ENCODE results near the gene TTC34. TPM values are rescaled to one million over a fixed set of nuclear protein-coding genes. Genes with fewer than 3 reads are reported as not detected.

Gene TTC34
- total RNA-seq, 1 donor from 2014 or later = 1.4 TPM

DNA sequence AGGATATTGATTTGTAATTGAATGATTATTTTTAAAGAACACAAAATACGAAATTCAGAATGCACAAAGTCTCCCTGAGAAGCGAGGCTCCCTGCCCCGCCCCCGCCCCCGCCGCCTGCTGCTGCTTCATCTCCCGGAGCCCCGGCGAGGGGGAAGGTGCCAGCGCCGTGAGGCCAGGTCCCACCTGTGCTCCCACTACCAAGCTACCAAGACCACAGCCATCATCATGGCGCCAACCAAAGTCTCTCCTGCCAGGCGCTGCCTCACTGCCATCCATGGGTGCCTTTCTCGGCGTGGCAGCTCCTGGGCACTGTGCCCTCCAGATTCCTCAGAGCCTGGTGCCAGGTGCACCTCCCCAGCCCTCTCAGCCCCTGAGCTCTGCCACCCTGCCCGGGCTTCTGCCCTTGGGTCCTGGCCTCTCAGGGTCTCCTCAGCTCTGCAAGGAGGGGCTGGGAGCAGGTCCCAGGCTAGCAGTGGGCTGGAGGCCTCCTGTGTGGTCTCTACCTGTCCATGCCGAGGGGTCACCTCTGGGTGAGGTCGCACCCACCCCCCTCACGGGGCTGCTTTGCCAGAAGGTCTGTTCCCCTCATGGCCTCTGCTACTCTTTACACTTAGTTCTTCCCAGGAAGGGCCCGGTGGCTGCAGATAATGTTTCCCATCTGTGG, 29.4 kb upstream of the TTC34 start:
- no peak for ATAC-seq
- intact Hi-C loops (cut with DNase I) = loop anchor here (5.0 kb wide), 1 partner anchor 1796 kb away; no protein-coding TSS in a partner anchor

DNA sequence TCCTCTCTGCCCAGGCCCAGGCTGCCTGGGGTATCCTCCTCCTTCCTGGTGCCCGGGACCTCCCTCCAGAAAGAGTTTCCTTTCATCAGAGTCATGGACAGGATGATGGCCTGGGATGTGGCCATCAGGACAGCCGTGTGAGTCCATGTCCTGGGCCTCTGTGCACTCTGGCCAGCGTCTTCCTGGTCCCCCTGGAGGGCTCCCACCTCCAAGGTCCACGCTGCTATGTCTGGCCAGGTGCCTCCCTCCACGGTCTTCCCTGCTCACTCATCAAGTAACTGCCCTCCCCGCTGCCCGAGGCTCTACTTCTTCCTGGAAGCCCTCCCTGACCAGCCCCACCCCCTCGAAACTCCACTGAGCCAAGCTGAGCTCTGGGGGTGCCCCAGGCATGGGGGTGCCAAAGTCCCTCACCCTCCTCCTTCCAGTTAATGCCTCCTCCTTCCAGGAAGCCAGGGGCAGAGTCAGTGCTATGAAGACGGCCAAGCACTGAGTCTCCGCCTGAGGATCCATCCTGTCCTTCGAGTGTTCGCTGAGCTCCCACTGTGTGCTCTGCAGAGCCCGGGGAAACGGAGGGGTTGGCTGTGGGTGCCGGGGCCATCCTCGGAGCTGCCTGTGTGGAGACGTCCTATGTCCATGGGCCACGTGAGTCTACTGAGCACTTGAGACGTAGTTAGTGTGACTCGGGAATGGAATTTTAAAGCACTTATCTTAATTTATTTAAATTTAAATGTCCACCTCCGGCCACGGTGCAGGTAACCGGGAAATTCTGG, 28.5 kb upstream of the TTC34 start:
- no peak for ATAC-seq
- intact Hi-C loops (cut with DNase I) = loop anchor here (5.0 to 10.0 kb wide), 2 partner anchors 585 to 1797 kb away; no protein-coding TSS in a partner anchor
- DNase-seq (ENCODE audit: low spot score) = no peak

More for the DNA sequence above, 29.4 kb upstream of the TTC34 start:
- DNase-seq (ENCODE audit: low spot score) = no peak

DNA sequence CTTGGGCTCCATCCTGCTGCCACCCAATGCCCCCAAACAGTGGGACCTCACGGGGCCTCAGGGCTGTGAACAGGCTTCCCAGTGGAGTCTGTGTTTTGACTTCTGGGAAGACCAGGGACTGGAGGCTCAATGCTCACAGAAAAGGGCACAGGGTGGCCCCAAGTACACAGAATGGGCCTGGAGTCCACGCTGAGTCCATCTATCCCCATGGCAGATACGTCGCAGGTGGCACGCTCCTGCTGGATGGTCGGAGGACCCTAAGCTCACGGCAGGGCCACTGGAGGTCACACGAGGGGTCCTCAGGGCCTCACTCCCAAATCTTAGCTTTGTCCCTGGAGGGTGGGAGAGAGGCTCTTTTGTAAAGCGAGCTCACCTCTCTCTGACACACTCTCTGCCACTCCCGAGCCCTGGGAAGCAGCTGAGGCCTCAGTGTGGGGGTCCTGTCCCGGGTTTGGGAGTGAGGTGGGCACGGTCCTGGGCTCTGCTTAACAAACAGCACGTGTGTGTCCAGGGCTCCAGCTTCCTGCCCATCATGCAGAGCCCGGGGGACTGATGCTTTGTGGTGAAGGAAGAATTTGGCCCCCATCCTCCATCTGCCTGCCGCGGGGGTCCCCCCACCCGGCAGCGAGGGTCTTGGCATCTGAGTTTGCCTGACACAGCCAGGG, 27.2 kb upstream of the TTC34 start:
- DNase-seq (ENCODE audit: low spot score) = no peak
- intact Hi-C loops (cut with DNase I) = loop anchor here (10.0 kb wide), 1 partner anchor 586 kb away; no protein-coding TSS in a partner anchor
- ATAC-seq = no peak

DNA sequence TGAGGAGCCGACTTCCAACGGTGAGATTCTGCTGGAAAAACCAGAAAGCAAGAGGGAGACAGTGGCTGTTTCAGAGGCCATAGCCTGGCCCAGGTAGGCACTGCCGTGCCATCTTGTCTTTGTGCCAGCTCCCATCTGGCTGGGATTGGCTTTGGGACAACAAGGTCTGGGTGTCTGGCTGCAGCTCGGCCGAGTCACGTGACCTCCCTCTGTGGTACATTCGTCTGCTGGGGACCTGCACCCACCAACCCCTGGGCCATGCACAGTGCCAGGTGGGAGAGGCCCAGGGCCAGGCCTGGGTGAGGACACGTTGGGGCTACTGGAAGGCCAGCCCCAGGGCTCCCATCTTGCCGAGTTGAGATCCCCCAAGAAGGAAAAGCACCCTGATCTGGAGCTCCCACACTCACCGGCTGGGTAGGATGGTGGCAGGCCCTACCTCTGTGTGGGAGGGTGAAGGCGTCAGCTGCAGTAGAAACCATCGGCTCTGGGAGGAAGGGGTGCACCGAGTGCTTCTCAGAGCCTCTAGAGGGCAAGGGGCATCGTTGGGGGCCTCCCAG, 25.3 kb upstream of the TTC34 start:
- DNase-seq (ENCODE audit: low spot score) = no peak
- intact Hi-C loops (cut with DNase I) = loop anchor here (10.0 kb wide), 1 partner anchor 588 kb away; no protein-coding TSS in a partner anchor
- ATAC-seq = no peak

DNA sequence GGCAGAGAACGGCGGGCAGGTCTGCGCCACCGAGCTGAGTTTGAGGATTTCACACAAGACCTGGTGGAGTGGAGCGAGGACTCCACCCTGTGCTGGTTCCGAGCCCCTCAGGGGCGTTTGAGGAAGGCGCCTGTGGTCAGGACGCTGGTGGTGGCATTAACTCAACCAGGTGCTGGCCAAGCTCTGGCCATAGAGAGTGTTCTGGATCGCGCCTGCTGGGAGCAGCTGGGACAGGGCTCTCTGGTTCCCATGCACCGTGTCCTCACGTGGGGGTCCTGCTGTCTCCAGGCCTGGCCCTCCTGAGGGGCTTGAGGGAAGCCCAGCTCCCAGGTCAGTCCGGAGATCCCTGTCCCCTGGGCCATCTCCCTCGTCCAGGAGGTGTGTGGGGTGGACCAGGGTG, 24.8 kb upstream of the TTC34 start:
- intact Hi-C loops (cut with DNase I) = loop anchor here (10.0 kb wide), 1 partner anchor 588 kb away; no protein-coding TSS in a partner anchor
- DNase-seq (ENCODE audit: low spot score) (no peak), ATAC-seq (no peak)

DNA sequence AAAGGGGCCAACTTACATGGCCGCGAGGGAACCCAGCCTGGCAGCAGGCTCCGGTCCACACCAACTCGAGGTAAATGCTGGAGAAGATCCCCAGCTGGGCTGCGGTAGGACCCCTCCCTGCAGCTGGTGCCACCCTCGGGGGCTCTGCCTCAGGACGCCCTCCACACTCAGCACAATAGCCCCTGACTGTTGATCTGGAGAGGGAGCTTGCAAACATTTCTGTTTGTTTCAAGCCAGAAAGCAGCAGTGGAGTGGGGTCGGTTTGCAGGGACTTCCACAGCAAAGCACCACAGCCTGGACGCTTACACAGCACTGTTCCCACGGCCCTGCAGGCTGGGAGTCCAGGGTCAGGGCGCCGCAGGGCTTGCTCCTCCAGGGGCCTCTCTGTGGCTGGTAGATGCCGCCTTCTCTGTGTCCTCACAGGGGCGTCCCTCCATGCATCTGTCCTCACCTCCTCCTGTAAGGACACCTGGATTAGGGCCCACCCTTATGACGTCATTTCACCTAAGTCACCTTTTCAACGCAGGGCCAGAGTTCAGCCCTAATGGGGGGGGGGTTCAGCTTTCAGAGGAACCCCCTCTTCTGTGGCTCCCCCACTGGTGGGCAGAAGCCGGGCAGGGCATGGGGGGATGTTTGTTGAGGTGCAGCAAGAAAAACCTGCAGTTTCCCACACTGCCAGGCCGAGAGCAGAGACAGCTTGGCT, 24.1 kb upstream of the TTC34 start:
- DNase-seq (ENCODE audit: low spot score) (no peak), ATAC-seq (no peak)
- intact Hi-C loops (cut with DNase I) = loop anchor here (10.0 kb wide), 1 partner anchor 589 kb away; no protein-coding TSS in a partner anchor

DNA sequence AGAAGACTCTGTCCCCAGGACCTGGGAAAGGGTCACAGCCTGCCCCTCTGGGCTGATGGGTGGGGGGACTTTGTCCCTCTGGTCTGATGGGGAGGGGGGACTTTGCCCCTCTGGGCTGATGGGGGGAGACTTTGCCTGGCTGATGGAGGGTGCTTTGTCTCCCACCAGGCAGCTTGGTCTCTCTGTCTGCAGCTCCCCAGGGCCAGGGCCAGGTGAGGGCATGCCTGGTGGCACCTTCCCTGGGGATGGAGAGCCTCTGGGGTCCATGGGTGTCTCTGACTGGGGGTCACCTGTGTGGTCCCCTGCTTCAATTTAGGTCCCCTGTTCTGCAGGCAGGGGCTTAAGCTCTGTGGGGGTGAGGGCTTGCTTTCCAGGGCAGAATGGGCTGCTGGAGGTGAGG, 23.5 kb upstream of the TTC34 start:
- ATAC-seq = no peak
- DNase-seq (ENCODE audit: low spot score) = no peak
- intact Hi-C loops (cut with DNase I) = loop anchor here (10.0 kb wide), 1 partner anchor 590 kb away; no protein-coding TSS in a partner anchor

DNA sequence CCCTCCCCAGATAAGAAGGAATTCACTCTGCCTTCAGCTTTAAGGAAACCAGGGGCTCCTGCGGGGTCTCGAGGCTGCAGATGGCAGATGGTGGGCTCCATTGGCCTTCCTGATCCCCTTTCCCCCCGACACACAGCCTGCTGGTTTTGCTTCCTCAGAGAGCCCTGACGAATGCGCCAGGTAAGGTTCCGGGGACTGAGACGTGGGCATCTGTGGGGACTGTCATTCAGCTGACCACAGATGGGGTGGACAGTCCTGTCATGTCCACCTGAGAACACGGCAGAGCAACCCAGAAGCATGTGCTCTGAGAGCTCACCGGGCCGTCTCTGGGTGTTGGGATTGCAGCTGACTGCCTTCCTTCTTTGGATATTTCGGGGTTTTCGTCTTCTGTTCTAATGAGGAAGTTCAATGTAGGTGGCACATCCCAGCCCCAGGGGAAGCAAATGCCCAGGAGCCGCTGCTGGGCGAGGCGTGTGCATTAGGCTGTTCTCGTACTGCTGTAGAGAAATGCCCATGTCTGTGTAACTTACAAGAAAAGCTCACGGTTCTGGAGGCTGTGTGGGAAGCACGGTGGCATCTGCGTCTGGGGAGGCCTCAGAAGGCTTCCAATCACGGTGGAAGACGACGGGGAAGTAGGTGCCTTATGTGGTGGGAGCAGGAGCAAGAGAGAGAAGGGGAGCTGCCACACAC, 22.6 kb upstream of the TTC34 start:
- intact Hi-C loops (cut with DNase I) = loop anchor here (10.0 kb wide), 1 partner anchor 591 kb away; no protein-coding TSS in a partner anchor
- ATAC-seq (no peak), DNase-seq (ENCODE audit: low spot score) (no peak)

DNA sequence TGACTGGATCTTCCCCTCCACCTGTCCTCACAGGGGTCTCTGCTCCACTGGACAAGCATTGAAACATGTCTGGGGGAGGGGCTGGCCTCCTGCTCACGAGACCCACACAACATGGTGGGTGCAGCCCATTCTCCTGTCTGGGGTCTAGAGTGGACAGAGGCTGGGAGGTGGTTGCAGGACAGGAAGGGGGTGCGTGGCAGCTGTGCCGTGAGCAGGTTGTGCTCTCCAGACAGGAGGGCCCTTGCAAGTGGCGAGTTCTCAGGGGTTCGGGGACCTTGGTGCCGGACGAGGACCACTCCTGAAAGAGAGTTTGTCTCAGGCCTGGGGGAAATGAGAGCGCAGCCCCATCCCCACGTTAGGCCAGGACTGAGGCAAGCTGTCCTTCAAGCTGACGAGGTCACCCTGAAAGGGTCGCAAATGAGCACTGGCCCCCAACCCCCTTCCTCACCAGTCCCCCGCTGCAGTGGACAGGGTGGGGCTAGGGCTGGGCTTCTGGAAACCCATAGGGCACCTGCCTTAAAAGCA, 21.2 kb upstream of the TTC34 start:
- DNase-seq (ENCODE audit: low spot score) (no peak), ATAC-seq (no peak)
- intact Hi-C loops (cut with DNase I) = loop anchor here (10.0 kb wide), 1 partner anchor 592 kb away; no protein-coding TSS in a partner anchor

DNA sequence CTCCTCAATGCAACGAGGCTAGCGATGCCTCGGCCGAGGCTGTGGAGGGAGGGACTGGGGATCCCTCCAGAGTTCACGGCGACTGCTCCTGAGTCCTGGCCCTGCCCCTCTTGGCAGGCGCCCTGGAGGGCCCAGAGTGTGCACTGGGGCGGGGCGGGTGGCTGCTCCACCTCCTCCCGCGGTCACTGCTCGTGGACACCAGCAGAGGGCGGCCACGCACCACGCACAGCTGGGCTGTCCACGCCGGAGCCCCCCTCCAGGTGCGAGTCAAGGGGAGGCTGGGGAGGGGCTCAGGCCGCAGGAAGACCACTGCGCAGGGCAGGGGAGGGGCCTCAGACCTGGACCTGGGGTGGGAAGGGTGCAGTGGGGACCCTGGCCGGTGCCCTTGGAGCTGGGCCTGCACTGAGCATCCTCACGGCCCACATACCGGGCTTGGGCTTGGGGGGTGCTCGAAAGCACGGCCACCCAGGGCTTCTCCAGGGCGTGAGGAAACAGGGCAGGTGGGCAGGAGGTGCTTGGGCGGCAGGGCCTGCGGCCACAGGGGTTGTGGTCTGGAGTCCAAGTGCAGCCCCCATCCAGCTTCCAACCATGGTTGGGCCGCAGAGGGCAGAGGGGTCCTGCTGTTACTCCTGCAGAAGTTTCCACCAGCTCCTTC, 20.6 kb upstream of the TTC34 start:
- DNase-seq (ENCODE audit: low spot score) = no peak
- peak; percentile 78 for ATAC-seq
- intact Hi-C loops (cut with DNase I) = loop anchor here (10.0 kb wide), 1 partner anchor 593 kb away; no protein-coding TSS in a partner anchor

DNA sequence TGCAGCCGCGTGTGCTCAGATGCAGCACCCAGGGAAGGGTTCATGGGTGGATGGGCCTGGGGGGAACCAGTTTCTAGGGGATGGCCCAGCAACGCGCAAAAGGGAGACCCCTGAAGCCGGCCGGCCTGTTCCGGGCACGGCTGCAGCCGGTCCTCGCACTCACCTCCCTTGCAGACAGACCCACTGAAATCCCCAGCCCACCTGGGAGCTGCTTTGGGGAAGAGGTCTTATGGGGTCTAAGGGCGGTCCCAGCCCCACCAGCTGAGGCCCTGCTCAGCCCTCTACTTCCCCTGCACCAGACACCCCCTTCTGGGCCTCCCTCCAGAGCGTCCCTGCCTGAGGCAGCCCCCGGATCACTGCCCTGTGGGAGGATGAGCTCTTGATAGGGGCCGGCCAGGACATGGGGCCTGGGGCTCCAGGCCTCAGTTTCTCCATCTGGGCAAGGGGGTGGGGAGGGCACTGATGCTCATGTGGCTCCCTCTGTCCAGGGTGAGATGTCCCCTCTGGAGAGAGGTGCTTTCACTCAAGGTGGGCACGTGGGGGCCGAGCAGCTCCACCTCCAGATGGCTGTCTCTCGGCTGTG, 20.0 kb upstream of the TTC34 start:
- ATAC-seq (no peak), DNase-seq (ENCODE audit: low spot score) (no peak)
- intact Hi-C loops (cut with DNase I) = loop anchor here (10.0 kb wide), 1 partner anchor 593 kb away; no protein-coding TSS in a partner anchor

DNA sequence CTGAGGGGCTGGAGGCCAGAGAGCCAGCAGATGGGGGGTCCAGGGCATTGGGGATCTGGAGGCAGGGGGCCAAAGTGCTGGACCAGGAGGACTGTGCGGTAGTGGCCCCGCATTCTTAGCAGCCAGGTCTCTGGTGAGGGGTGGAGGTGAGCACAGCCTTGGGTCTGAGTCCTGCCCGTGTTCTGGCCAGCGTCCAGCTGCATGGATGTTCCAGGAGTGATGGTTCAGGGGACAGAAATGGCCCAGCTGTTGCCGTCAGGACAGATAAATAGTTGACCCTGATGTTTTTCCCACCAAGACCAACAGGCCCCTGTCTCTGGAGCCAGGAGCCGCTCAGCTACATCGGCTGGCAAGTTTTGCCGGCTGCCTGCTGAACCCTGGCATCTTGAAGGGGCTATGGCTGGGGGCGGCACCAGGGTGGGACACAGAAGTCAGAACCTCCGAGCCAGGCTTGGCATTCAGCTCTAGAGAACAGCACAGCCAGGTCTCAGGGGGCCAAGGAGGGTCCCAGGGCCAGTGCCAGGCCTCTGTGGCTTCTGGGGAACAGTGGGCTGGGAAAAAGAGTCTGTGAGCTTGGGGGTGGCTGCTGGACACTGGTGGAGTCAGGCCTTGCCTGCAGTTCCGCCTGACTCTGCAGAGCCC, 19.4 kb upstream of the TTC34 start:
- DNase-seq (ENCODE audit: low spot score) (no peak), ATAC-seq (no peak)
- intact Hi-C loops (cut with DNase I) = loop anchor here (10.0 kb wide), 1 partner anchor 594 kb away; no protein-coding TSS in a partner anchor

DNA sequence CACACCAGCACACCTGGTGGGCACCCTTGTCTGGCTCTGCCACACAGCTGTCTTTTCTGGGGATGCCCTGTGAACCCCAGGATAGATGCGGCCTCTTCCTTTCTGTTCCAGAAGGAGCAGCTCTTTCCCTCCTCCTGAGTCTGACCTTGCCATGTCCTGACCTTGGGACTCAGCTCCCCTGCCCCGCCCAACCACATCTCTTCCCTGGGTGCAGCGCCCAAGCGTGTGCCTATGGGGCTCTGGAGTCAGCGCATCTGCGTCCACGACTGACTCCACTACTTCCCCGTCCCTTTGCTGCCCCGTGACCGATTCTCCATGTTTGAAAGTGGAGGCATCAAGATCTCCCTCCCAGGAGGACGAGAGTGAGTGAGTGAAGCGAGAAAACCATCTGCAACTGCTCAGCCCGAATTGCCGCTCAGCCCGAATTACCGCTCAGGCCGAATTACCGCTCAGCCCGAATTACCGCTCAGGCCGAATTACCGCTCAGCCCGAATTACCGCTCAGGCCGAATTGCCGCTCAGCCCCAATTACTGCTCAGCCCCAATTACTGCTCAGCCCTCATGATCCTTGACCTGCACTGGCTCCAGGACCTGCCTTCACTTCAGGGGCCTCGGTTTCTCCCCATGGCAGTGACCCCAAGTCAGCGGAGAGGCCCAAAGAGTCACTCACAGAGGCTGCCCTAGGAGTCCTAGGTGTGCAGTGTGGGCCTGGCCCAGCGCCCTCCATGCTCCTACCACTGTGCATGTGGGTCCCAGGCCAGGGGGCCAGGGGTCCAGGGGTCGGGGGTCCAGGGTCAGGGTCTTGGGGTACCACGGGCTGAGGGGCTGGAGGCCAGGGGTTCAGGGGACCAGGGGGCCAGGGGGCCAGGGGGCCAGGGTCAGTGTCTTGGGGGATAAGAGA, 18.6 kb upstream of the TTC34 start:
- no peak for DNase-seq (ENCODE audit: low spot score)
- intact Hi-C loops (cut with DNase I) = loop anchor here (10.0 kb wide), 1 partner anchor 595 kb away; no protein-coding TSS in a partner anchor
- no peak for ATAC-seq

DNA sequence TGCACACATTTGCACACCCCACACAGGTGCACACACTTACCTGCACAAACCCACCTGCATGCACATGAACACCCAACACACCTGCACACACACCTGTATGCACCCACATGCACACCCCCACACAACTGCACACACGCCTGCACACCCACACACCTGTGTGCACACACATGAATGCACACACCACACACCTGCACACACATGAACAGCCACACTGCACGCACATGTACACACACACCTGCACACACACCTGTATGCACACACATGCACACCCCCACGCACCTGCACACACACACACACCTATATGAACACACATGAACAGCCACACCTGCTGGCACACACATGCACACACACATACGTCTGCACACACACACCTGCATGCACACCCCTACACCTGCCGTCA, 17.9 kb upstream of the TTC34 start:
- no peak for DNase-seq (ENCODE audit: low spot score)
- no peak for ATAC-seq

More for the DNA sequence above, 17.9 kb upstream of the TTC34 start:
- intact Hi-C loops (cut with DNase I) = no loop called here
